ENCODE results near the gene RAD9B.

RAD9B gene

DNA sequence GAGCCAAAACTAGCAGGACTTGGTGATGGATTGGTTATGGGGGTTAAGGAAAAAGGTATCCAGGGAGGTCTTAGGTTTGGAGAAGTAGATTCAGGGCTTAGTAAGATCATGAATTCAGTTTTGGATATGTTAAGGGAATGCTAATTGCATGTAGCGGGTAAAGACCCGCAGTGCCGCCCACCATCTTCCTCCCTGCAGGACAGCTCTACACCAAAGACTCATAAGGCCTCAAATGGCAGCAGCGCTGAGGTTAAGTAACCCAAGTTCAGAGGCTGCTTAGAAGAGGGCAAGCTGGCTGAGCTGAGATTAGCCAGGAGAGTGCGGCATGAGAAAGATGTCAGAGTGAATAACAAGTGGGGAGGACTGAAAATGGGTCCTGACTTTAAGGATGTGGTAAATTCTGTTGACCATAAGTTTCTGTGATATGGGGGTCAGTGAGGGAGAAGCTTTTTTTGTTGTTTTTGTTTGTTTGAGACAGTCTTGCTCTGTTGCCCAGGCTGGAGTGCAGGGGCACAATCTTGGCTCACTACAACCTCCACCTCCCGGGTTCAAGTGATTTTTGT is 26.2 kb downstream of the RAD9B start:
- no peak for DNase-seq (ENCODE audit: low spot score)

DNA sequence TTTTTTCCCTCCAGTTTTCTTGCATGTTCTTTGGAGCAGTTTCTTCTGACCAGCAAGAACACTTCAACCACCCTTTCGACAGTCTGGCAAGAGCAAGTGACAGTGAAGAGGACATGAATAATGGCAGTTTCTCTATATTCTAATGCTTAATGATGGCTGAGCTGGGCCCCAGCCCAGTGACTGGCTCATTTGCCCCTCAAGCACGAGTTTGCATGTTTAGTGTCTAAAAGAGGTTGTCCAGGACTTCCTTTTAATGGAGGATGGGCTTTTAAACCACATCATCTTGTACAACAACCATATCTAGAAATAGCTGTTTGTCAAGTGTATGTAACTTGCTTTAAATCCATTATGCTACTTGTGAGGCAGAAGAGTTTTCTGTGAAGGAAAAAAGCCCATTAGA is 28.4 kb downstream of the RAD9B start:
- DNase-seq (ENCODE audit: low spot score): no peak

DNA sequence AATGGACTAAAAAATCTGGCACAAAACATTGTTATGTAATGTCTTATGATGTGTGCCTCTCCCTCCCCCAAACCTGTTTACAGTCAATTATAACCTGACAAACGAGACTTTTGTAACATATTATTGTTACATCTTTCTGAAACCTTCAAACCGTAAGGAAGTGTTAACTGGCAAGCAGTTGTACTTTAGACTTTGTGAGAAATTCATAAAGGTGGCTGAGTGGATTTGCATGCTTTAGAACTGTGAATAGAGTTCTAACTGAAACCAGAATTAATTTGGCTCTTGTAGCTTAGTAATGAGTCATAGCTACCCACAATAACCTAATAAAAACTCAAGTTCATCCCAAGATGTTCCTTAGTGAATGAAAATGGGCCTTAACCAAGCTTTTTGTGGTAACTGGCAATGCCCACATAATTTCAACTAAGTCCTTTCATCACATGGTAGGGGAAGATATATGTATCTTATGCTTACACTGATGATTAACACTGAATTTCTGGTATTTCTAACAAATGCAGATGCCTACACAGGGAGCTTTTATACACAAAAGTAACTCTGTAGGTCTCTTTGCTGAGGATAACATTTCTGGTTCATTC is 29.7 kb downstream of the RAD9B start:
- DNase-seq (ENCODE audit: low spot score): no peak

DNA sequence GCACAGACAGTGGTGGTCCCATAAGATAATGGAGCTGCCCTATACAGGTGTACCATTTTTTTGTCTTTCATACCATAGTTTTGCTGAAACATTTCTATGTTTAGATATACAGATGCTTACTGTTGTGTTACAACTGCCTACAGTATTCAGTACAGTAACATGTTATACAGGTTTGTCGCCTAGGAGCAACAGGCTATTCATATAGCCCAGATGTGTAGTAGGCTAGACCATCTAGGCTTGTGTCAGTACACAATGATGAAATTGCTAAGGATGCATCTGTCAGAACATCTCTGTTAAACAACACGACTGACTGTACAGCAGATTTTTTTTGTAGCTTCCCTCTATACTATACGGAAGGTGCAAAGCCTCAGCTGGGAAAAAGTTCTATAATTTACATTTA is 30.5 kb downstream of the RAD9B start:
- DNase-seq (ENCODE audit: low spot score): no peak

DNA sequence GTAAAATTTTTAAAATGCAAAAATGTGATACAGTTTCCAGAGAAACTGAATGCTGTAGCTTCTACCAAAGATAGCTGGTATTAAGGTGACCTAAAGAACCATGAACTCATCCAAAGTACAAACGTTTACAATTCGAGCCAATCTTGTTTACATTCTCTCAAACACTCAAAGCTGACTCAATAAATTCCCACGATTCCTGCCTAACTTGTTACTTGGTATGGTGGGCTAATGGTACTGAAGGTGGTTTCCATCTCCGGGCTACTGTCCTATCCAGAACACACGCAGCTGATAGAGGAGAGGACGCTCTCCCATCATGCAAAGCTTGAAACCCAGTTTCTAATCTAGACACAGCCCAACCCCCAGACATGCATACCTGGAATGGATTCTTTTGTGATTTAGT is 31.5 kb downstream of the RAD9B start:
- DNase-seq (ENCODE audit: low spot score): no peak

DNA sequence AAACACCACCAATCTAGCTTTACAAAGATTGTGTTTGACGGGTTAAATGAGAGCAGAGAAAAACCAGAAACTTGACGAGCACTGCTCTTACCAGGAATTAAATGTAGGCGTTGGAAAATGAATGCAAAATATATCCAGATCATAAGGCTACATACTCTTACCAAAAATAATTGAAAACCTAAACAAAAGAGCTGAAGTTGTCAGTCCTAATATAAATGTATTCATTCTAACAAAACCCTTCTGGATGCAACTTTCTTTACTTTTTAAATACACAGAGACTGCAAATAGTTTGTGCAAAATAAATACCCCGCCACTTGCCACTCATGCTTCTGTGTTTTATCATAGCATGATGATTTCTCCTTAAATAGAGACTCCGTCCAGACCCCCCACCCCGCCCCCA is 32.7 kb downstream of the RAD9B start:
- DNase-seq (ENCODE audit: low spot score): no peak

DNA sequence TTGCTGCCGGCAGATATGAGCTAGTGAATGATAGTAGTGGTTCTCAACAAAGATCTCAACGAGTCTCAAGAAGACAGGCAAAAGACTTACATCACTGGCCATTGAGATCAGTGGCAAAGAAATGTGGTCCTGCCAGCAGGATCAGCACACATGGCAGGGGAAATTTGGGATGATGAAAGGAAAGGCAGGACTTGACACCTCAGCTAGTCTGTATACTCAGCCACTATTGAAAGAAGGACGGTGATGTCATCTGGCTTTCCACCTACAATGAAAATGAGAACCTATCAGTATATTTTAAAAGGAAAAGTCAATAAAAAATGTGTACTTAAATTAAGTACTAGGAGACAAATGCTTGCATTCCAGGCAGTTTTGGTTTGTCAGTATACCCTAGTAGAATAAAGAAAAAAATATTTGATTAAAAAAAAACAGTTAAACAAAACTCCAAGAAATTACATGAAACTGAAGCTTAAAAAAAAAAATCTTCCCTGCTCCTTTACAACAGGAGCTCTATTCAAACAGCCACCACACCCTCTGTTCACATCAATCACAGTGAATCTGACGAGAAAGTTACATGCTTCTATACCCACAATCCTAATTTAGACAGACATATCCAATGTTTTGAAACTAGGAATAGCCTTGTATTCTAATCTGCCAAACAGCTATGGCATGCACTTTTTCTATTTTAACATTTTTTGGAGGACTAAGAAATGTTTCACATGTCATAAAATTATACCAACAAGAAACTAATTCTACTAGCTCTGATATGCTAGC is 34.9 kb downstream of the RAD9B start:
- no peak for DNase-seq (ENCODE audit: low spot score)

DNA sequence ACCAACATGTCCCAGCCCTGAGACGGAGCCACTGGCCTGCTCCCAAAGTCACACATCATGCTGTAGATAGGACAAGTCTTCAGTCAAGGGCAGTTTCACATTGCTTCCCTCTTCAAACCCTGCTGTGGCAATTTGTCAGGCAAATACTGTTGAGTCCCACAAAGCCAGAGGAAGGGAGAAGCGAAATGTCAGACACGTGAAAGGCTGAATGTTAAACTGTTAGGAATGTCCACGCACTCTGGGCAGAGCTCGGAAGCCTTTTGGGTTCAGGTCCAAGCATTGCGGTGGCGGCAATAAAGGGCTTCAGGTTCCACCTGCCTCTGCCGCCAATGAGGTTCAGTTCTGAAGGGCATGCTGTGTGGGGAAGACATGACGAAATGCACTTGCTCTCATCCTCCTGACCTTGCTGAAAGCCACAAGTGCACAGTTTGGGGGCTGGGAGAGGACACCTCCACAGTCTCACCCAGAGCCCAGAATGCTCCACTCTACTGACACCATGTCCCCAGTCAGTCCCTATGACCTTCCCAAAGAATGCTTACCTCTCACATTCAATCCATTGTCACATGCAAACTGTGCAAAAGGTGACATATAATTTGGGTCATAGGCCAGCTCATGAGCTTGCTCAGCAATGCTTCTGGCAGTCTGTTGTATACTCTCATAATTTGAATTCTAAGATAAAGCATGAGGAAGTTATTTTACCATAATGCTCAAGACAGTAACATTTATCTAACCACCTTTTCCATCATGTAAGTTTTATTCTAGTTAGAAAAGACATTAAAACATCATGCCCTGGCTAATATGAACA is 35.7 kb downstream of the RAD9B start:
- peak; percentile 93 for DNase-seq (ENCODE audit: low spot score)

DNA sequence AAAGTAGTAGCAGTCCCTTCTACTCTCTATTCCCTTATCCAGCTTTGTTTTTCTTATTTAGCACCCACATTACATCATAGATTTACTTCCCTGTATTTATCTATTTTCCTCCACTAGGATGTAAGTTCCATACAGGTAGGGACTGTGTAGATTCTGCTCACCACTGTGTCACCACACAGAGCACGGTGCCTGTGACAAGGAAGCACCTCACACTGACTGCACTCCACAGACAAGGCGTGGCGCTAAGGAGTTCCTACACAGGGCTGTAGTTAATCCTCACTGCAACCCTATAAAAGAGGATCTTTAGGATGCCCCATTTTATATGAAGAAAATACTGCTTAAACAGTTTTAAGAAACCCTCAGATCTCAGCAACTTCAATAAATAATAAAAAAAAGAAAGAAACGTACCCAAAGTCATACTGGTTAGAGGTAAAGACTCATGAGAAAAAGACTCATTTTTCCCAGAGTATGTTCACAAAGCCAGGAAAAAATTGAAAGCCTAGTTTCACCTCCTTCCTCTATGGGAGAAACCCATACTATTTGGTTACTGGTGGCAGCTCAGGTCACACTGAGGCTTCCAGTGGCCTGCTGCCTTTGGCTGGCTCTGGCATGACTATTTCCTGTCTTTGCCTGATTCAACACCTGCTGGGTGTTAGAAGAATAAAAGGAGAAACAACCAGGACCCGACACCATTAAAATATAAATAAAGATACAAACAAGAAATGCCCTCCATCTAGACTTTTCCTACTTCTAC is 36.9 kb downstream of the RAD9B start:
- DNase-seq (ENCODE audit: low spot score): no peak

DNA sequence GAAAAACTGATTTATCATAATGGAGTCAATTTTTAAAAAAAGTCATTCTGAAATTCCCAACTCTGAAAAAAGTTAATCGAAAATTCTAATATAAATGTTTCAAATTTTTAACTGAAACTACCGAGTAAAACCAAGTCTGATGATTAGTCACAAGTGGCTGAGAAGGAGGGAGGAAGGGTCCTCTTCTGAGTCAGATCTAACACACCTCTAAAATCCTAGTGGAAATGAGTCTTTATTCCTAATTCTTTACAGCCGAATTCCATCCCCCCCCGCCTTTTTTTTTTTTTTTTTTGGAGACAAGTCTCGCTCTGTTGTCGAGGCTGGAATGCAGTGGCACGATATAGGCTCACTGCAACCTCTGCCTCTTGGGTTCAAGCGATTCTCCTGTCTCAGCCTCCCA is 37.9 kb downstream of the RAD9B start:
- DNase-seq (ENCODE audit: low spot score): no peak

DNA sequence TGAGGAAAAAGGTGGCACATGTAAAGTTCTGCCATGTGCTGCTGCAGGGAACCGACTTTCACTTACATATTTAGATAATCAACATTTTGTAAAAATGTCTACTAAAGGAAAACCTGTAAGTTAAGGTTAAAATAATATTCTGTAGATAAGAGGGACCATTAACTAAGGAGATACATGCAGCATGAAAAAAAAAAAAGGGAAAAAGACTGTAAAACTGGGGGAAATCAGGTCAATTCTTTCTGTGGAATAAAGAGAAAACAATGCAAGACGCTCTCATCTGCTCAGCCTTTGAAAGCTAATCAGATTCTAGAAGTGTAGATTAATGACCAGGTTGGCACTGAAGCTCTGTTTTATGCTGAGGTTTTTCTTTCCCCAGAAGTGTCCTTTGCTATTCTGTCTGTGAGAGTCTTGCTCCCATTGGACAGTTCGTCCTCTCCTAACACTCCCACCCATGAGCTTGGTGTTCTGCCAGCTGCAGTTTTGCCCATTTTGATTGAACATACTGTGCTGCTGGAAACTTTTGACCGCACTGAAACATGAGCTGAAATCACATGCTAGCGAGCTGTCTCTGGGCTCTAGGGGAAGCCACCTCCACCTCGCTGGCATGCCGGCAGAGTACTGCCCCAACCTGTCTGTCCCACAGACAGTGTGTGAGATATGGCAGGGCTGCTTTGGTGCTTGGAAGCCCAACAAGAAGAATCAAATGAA is 41.3 kb downstream of the RAD9B start:
- peak; percentile 73 for DNase-seq (ENCODE audit: low spot score)

DNA sequence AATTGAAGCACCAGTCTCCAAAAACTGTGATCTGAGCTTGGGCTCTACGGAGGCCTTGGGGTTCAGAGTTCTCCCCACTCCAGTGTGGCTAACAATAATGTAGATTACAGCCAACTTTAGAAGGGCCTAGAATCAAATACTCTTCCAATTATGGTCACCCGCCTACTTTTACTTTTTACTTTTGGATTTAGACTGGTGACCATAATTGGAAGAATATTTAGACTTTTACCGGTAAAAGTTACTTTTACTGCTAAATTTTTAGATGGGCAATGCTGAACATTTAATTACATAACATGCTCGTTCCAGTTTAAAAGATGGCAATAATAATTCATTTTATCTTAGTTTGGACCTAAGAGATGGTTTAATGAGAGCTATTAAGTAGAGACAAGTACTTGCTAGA is 41.8 kb downstream of the RAD9B start:
- no peak for DNase-seq (ENCODE audit: low spot score)

DNA sequence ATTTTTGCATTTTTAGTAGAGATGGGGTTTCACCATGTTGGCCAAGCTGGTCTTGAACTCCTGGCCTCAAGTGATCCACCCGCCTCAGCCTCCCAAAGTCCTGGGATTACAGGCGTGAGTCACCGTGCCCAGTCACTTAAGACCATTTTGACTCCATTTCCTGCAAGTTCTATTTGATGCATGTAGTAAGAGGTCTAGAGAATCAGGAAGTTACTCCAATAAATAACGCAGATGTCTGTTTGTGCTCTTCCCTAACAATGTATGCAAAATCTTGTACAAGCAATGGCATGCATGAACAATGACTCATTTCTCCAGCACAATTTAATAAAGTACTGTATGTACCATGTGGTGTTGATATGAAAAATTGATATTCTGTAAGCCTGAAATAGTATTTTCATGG is 43.1 kb downstream of the RAD9B start:
- DNase-seq (ENCODE audit: low spot score): peak; percentile 86

DNA sequence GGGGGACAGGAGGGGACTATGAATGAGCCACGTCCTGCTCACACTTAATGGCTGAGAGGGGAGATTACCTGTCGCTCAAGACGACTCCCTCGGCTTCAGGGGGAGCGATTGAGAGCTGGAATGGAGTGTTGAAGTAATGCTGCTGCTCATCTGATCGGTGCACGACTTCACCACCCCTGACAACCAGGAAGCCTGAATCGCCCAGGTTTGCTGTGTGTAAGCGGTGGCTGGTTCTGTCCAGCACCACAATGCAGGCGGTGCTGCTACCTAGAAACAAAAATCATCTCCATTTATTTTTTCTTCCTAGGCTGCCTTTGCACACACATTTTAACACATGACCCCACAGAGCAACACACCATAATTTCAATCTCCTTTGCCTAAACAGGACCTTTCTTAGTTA is 43.7 kb downstream of the RAD9B start:
- no peak for DNase-seq (ENCODE audit: low spot score)

DNA sequence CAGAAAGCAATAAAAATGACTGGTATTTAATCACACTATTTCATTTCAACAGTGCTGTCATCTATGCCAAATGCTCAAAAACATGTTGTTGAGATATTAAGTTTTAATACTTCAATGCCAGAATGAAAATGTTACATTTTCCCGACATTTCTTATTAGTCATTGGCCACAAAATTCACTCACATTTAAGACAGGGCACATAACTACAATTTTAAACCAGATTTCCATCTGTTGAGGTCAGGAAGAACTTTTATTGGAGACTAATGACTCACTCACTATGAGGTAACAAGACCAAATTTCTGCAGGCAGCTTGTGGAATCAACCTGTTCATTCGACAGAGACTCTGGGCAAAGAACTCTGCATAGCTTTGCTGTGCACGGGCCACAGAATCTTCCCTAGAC is 44.2 kb downstream of the RAD9B start:
- DNase-seq (ENCODE audit: low spot score): peak; percentile 75

DNA sequence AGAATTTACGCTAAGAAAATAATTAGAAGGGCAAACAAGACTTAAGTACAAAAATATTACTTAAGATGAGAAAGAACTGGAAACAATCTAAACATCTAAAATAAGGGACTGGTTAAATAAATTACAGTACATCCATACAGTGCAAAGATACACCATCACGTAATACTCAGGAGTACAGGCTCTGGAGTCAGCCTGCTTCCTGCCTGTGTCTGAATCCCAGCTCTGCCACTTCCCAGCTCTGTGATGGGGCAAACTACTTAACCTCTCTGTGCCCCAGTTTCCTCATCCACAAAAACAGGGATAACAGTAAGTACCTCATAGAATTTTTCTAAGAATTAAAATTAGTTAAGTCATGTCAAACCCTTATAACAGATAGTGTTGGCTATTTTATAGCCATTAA is 45.0 kb downstream of the RAD9B start:
- no peak for DNase-seq (ENCODE audit: low spot score)

DNA sequence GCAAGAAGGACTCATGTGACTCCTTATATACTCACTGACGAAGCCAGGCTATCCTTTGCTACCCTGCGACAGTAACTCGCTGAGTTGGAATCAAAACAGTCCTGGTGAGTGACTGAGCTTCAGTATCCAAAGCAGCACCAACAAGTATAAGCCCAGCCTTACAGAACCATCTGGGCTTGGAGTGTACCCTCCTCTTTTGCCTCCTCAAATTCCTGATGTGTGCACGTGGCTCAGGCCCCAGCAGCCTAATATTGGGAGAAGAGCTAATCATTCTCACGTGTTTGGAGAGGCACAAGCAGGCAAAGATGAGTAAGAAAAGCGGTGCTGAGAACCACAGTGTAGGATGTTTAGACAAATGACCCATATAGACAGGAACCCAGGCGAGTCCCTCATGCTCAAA is 46.5 kb downstream of the RAD9B start:
- DNase-seq (ENCODE audit: low spot score): no peak

DNA sequence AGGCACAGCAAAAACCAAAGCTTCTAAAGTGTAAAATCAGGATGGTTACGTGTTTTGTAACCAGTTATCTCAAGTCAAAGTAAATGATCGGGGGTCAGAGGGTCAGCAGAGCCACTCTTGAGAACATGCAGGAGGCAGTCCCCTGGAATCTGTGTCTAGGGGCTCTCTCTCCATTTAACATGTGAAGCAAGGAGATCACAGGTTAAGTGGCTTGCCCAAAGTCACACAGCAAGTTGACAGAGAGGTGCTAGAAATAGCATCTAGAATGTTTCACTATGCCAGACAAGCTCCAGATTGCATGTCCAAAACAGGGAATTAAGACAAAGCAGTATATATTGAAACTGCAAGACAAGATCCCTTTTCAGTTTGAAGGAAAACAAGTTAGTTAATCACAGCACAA is 47.6 kb downstream of the RAD9B start:
- DNase-seq (ENCODE audit: low spot score): no peak

DNA sequence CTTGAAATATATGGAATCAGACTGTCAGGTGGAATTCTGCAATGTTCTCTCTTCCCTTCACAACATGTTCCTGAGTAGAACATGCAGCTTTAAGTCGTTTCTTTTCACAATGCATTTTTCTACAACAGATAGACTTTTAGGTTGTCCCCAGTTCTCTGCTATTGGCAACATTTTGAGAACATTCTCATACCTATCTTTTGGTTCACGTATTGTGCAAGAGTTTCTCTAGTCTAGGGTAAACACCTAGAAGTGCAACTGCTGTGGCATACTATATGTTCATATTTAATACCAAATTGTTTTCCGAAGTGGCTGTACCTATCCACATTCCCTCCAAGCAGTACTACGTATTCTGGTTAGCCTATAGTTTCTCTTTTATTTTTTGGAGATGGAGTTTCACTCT is 48.9 kb downstream of the RAD9B start:
- no peak for DNase-seq (ENCODE audit: low spot score)
